ENCODE data around the gene SRGAP1. TPM values are rescaled to one million over a fixed set of nuclear protein-coding genes. Genes with fewer than 3 reads are reported as not detected.
A peak's percentile ranks its signal among the peaks of the same experiment; 100 is the strongest.

Gene SRGAP1
- total and polyA plus RNA-seq, 2 of the 4 experiments (the other 2 are of a cell fraction), result 10.0 to 10.2 TPM

DNA sequence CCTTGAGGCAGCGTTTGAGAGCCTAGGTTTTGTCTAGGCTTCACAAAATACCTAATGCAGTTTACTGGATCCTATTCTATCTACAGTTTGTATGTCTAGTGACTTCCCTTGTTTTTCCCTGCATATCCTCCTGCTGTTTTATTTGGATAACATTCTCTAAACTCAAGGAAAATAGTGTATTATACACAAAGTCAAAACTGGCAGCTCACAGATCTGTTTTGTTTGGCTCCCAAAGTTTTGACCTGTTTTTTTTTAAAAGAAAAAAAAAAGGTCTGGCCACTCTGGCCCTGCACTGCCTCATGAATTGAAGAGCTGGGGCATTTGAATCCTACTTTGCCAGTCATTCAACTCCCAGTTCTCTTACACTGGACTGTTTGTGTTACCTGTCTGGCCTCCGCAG is 222.3 kb downstream of the SRGAP1 start:
- H2AK5ac ChIP-seq (ENCODE audit: low read depth, low read length), result peak overlapping the region; percentile 56; the same call in 1 of the 2 replicates
- H3K4ac ChIP-seq (ENCODE audit: low read depth, low read length), result peak overlapping the region; percentile 67
- in situ Hi-C loops (cut with MboI; ENCODE audit: low sequenced_read_pairs) (no loop called here), intact Hi-C loops (cut with micrococcal nuclease) (loop anchor here (2.0 kb wide), 1 partner anchor 24 kb away; no protein-coding TSS in a partner anchor), dilution Hi-C loops (cut with HindIII; ENCODE audit: low sequenced_read_pairs, unreplicated experiment) (no loop called here)
- POLR2A ChIA-PET (ENCODE audit: unreplicated experiment), result no interaction called here
- H4K91ac ChIP-seq (ENCODE audit: insufficient read depth, low read depth, low read length), result peak overlapping the region; percentile 56
- peak overlapping the region; percentile 21; the same call in 1 of the 2 replicates for H2BK20ac ChIP-seq (ENCODE audit: low read depth, low read length)
- ATAC-seq (ENCODE audit: low read depth) (no peak), DNase-seq (no peak)
- peaks cover 11% of the 10 kb centered on the region for H3K4me1 ChIP-seq (ENCODE audit: control insufficient read depth, insufficient read depth, low read length)
- BruUV-seq (replicated peaks), result no TSS peak
- TF ChIP-seq MXI1 (IDR thresholded peaks at IDR 0.05; ENCODE audit: borderline replicate concordance, low read depth, low read length) (no peak), BHLHE40 (IDR thresholded peaks at IDR 0.05; ENCODE audit: low read depth, low read length) (no peak), RAD21 (IDR thresholded peaks at IDR 0.05; ENCODE audit: low read length) (no peak)
- no peaks in the 10 kb centered on the region for H4K20me1 ChIP-seq (ENCODE audit: insufficient read depth, low read length)
- H3K4me3 ChIP-seq (ENCODE audit: insufficient read depth, low read depth, low read length), result no peak overlapping the region
- H2AK9ac ChIP-seq (replicated peaks; ENCODE audit: low read depth, low read length, poor library complexity), result no peak overlapping the region
- peaks cover 45 to 56% of the 10 kb centered on the region in 2 experiments for H3K79me1 ChIP-seq (ENCODE audit: low read depth in 1 of 2, low read length in 2 of 2)
- no peak overlapping the region for H2BK15ac ChIP-seq (ENCODE audit: low read depth, low read length)
- H3K27ac ChIP-seq (ENCODE audit: insufficient read depth, low read length), result peak overlapping the region; percentile 29; the same call in 1 of the 2 replicates
- CTCF ChIA-PET, result no interaction called here
- peak overlapping the region; percentile 67 to 85; a peak in 3 of 4 replicates for H4K8ac ChIP-seq (ENCODE audit: low read depth in 2 of 2, low read length in 2 of 2)
- H2BK5ac ChIP-seq (ENCODE audit: low read depth, low read length, poor library complexity, severe bottlenecking), result peak overlapping the region; percentile 84
- H3K9ac ChIP-seq (ENCODE audit: low read depth, low read length), result no peak overlapping the region
- H3K36me3 ChIP-seq (ENCODE audit: control insufficient read depth, insufficient read depth, low read length), result peaks cover 24% of the 10 kb centered on the region
- H2AFZ ChIP-seq (replicated peaks; ENCODE audit: low read length, poor library complexity), result no peak overlapping the region
- peaks cover 2% of the 10 kb centered on the region for H3K9me1 ChIP-seq (ENCODE audit: insufficient read depth, low read length)
- H2BK120ac ChIP-seq (ENCODE audit: low read depth, low read length), result peak overlapping the region; percentile 65
- peak overlapping the region; percentile 42; the same call in 1 of the 2 replicates for H4K5ac ChIP-seq (ENCODE audit: low read depth, low read length)
- no peaks in the 10 kb centered on the region for H3K27me3 ChIP-seq (ENCODE audit: control insufficient read depth, insufficient read depth, low read length)
- 0 out of 2 replicates have a peak overlapping the region, but pooled peaks have one; percentile 36 for H3K56ac ChIP-seq (ENCODE audit: extremely low read depth, insufficient read depth, low read length)
- no CpG with 5 or more reads among the region's 2 CpGs for WGBS, 2 experiments (ENCODE audit: extremely low coverage in 2 of 2, insufficient read length in 1 of 2)
- peak overlapping the region; percentile 82 for H3K18ac ChIP-seq (ENCODE audit: low read depth, low read length)
- H3K9me3 ChIP-seq (ENCODE audit: control insufficient read depth, insufficient read depth, low read length), result no peaks in the 10 kb centered on the region
- peak overlapping the region; percentile 51; the same call in 1 of the 2 replicates for H3K23ac ChIP-seq (ENCODE audit: low read depth, low read length)
- H3K14ac ChIP-seq (replicated peaks; ENCODE audit: low read depth, low read length), result peak overlapping the region; percentile 66
- no peak overlapping the region; the same call in 1 of the 2 replicates for H3K4me2 ChIP-seq (ENCODE audit: low read depth, low read length)
